Endodermal cell (in vitro differentiated cells): ENCODE data around the gene CCL3. TPM values are rescaled to one million over a fixed set of nuclear protein-coding genes. Genes with fewer than 3 reads are reported as not detected.
"Not testable (repeated sequence)": the region's sequence is repeated elsewhere in the genome, so short reads cannot be mapped to it uniquely, and the experiment has no call there.

Experiments
- DNase-seq: peaks from one replicate; pipeline ENCODE4 v3.0.0-alpha.2; 2017
- H3K27ac ChIP-seq: 2 replicates; pipeline ENCODE4 v1.5.1; 2013; ENCODE audit warnings: mild to moderate bottlenecking, low read depth, low read length, moderate library complexity
- H3K27me3 ChIP-seq: 2 replicates; pipeline ENCODE4 v1.6.1; 2013; ENCODE audit warnings: mild to moderate bottlenecking, low read length, moderate library complexity; ENCODE audit not compliant: insufficient read depth, control insufficient read depth, poor library complexity, severe bottlenecking
- H3K36me3 ChIP-seq: 2 replicates; pipeline ENCODE4 v1.7.0; 2013; ENCODE audit warnings: mild to moderate bottlenecking, low read length, moderate library complexity; ENCODE audit not compliant: control insufficient read depth, insufficient read depth
- H3K4me1 ChIP-seq: one replicate; pipeline ENCODE4 v1.7.0; 2013; ENCODE audit warnings: low read length; ENCODE audit not compliant: control insufficient read depth, insufficient read depth
- H3K4me3 ChIP-seq: 2 replicates; pipeline ENCODE4 v1.5.1; 2013; ENCODE audit warnings: mild to moderate bottlenecking, low read length, moderate library complexity
- H3K9ac ChIP-seq: 2 replicates; pipeline ENCODE4 v1.6.1; 2013; ENCODE audit warnings: mild to moderate bottlenecking, low read length, moderate library complexity; ENCODE audit not compliant: poor library complexity, severe bottlenecking; ENCODE audit errors: extremely low read depth
- H3K9me3 ChIP-seq: 2 replicates; pipeline ENCODE4 v1.6.1; 2013; ENCODE audit warnings: mild to moderate bottlenecking, low read length, moderate library complexity; ENCODE audit not compliant: control insufficient read depth
- H3K27ac Mint-ChIP-seq: 2 replicates; pipeline ENCODE4 v1.8.0; 2020; ENCODE audit warnings: mixed read lengths
- H3K27me3 Mint-ChIP-seq: 2 replicates; pipeline ENCODE4 v1.8.0; 2021; ENCODE audit warnings: mild to moderate bottlenecking, mixed read lengths; ENCODE audit not compliant: insufficient read depth
- H3K36me3 Mint-ChIP-seq: 2 replicates; pipeline ENCODE4 v1.8.0; 2020; ENCODE audit warnings: low read depth, mixed read lengths
- H3K4me1 Mint-ChIP-seq: 2 replicates; pipeline ENCODE4 v1.8.0; 2020; ENCODE audit warnings: mixed read lengths
- H3K4me3 Mint-ChIP-seq: 2 replicates; pipeline ENCODE4 v1.8.0; 2020; ENCODE audit warnings: mild to moderate bottlenecking, moderate library complexity, mixed read lengths
- H3K9me3 Mint-ChIP-seq: 2 replicates; pipeline ENCODE4 v1.8.0; 2020; ENCODE audit warnings: mild to moderate bottlenecking, mixed read lengths
- WGBS, 2 experiments: methylation state at CpG; one replicate each; pipeline versions ENCODE4 v1.1.5 to v1.1.7; 2013; ENCODE audit warnings: missing lambda C conversion rate in 2 of 2, mixed read lengths in 1 of 2; ENCODE audit not compliant: insufficient coverage in 1 of 2, insufficient read length in 1 of 2; 5-methylcytosine and 5-hydroxymethylcytosine counted together
- total RNA-seq, 2 donors: library from RNA; stranded (reverse); fragmentation: NEBNext Ultra II Directional in 1 of 2; extraction: Animal tissue kit (Norgen Biotek cat#: 25700) in 1 of 2; gene quantifications; 2 replicates in 1 of 2; 3 replicates in 1 of 2; pipeline ENCODE4 v1.2.1, GENCODE V29; 2021
- TF ChIP-seq, protein P1 (sequence below): fragments of 200-600 bp; sonication (generic); conservative IDR thresholded peaks from 2 replicates; pipeline ENCODE4 v1.5.0; 2021; ENCODE audit warnings: antibody characterized with exemption, mild to moderate bottlenecking

The CCL3 gene
- total RNA-seq, 2 donors from 2014 or later, result not detected

DNA sequence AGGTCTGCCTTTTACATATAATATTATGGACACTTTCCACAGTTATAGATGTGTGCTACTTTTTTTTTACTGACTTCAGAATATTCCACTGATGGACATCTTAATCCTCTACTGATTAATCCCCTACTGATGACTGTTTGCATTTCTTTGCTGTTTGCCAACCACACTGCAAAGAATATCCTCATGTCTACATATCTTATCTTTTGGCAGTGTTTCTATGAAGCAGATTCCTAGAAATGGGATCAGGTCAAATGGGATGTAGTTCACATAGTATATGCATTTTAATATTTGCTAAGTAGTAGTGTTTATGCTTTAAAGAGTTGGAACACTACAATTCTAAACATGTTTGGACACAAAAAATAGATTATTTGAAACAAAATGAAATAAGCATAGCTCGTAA lies 3.2 kb downstream of the CCL3 start:
- H3K36me3 Mint-ChIP-seq, result no peaks in the 10 kb centered on the region
- Histone ChIP-seq H3K27me3 (no peaks in the 10 kb centered on the region), H3K27ac (no peak overlapping the region), H3K4me1 (no peaks in the 10 kb centered on the region), H3K4me3 (no peak overlapping the region), H3K9me3 (no peaks in the 10 kb centered on the region), H3K9ac (no peak overlapping the region), H3K36me3 (no peaks in the 10 kb centered on the region)
- no peak overlapping the region for H3K27ac Mint-ChIP-seq
- WGBS, 2 experiments, result 80 to 100% methylated on average over 1 of the region's 1 CpG
- TF ChIP-seq, protein P1, sequence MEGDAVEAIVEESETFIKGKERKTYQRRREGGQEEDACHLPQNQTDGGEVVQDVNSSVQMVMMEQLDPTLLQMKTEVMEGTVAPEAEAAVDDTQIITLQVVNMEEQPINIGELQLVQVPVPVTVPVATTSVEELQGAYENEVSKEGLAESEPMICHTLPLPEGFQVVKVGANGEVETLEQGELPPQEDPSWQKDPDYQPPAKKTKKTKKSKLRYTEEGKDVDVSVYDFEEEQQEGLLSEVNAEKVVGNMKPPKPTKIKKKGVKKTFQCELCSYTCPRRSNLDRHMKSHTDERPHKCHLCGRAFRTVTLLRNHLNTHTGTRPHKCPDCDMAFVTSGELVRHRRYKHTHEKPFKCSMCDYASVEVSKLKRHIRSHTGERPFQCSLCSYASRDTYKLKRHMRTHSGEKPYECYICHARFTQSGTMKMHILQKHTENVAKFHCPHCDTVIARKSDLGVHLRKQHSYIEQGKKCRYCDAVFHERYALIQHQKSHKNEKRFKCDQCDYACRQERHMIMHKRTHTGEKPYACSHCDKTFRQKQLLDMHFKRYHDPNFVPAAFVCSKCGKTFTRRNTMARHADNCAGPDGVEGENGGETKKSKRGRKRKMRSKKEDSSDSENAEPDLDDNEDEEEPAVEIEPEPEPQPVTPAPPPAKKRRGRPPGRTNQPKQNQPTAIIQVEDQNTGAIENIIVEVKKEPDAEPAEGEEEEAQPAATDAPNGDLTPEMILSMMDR, result no peak
- no peaks in the 10 kb centered on the region for H3K9me3 Mint-ChIP-seq
- peaks cover 9% of the 10 kb centered on the region for H3K27me3 Mint-ChIP-seq
- H3K4me3 Mint-ChIP-seq, result no peak overlapping the region
- H3K4me1 Mint-ChIP-seq, result peaks cover 7% of the 10 kb centered on the region
- no peak for DNase-seq

DNA sequence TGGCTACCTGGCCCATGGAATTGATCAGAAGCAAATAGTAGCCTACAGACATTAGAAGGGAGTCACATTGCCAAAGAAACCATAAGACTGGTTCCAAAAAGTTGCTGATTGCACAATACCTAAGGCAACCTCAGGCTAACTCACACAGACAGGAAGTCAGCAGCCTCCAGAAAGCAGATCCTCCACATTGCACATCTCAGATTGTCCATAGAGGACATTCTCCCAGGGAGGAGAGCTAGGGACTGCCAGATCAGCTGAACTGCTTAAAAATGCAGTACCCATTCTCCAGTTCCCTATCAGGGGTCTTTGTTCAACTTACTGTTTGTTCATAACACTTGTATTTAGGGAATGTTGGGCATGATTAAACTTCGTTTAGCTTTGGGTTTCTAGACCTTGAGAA lies 4.2 kb downstream of the CCL3 start:
- H3K27me3 Mint-ChIP-seq, result peaks cover 9% of the 10 kb centered on the region
- no peak for DNase-seq
- H3K27ac Mint-ChIP-seq, result no peak overlapping the region

DNA sequence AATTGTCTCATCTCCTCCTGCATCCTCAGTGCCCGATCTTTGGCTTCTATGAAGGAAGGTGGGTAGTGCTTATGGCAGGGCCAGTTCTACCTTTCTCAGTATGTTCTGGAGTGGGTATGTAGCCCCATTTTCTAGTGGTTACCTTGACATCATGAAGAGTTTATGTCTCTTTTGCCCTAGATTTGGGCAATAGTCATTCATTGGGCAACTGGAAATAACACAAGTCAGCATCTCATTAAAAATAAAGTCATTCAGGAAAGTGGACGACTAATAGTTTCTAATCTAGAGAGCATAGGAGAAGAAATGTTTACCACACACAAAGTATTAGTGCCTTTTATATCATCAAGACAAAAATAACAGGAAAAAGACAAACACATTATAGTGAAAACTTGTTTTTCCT lies 6.3 kb downstream of the CCL3 start:
- not testable (repeated sequence) for H3K9me3 Mint-ChIP-seq, H3K4me1 Mint-ChIP-seq, H3K9ac ChIP-seq, H3K9me3 ChIP-seq, H3K27me3 Mint-ChIP-seq, H3K27ac Mint-ChIP-seq, H3K27ac ChIP-seq, H3K4me3 Mint-ChIP-seq, H3K36me3 Mint-ChIP-seq, H3K27me3 ChIP-seq, H3K36me3 ChIP-seq, H3K4me3 ChIP-seq, H3K4me1 ChIP-seq, DNase-seq
- WGBS, 2 experiments, result 80 to 94% methylated on average over 1 to 2 of the region's 2 CpGs

More for the DNA sequence above, 4.2 kb downstream of the CCL3 start:
- Histone ChIP-seq H3K4me1 (no peaks in the 10 kb centered on the region), H3K4me3 (no peak overlapping the region), H3K27me3 (no peaks in the 10 kb centered on the region), H3K9ac (no peak overlapping the region), H3K27ac (no peak overlapping the region), H3K9me3 (no peaks in the 10 kb centered on the region), H3K36me3 (no peaks in the 10 kb centered on the region)
- H3K36me3 Mint-ChIP-seq, result no peaks in the 10 kb centered on the region
- H3K9me3 Mint-ChIP-seq, result no peaks in the 10 kb centered on the region
- peaks cover 7% of the 10 kb centered on the region for H3K4me1 Mint-ChIP-seq
- H3K4me3 Mint-ChIP-seq, result no peak overlapping the region
- TF ChIP-seq, protein P1, result no peak
- WGBS, 2 experiments, result 85 to 88% methylated on average over 1 of the region's 1 CpG

DNA sequence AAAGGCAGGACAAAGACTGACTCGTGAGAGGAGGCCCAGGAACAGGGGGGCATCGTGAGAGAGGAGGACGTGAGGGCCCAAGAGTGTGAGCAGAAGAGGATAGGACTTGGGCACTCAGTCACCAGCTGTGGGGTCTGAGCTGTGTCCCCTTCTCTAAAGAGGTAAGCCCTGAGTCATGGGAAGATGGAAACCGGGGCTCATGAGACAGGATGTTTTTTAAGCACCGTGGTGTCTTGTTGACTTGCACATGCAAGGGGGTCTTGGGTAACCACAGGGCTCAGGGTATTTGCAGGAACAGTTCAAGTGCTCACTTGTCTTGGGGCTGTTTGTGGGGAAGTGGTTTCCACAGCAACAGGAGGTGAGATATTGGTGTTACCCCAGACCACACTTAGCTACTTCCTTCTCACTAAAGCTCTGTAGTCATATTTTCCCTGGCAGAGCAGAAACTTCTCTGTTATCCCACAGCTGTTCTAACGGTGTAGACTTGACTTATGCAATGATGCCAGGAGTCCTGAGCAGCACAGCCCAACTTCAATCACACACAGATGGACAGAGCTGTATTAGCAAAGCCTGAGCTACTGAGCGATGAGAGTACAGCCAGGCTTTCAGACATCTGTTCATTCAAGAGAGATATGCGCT lies 7.3 kb downstream of the CCL3 start:
- H3K27me3 ChIP-seq, H3K36me3 ChIP-seq, H3K36me3 Mint-ChIP-seq, H3K4me3 Mint-ChIP-seq, H3K4me1 Mint-ChIP-seq, H3K9me3 ChIP-seq, H3K4me1 ChIP-seq, H3K27ac ChIP-seq, H3K4me3 ChIP-seq, H3K27me3 Mint-ChIP-seq, H3K9ac ChIP-seq, DNase-seq, H3K9me3 Mint-ChIP-seq: not testable (repeated sequence)
- H3K27ac Mint-ChIP-seq, result peak overlapping the region; percentile 52
- WGBS, 2 experiments, result 87 to 100% methylated on average over 6 to 8 of the region's 8 CpGs

DNA sequence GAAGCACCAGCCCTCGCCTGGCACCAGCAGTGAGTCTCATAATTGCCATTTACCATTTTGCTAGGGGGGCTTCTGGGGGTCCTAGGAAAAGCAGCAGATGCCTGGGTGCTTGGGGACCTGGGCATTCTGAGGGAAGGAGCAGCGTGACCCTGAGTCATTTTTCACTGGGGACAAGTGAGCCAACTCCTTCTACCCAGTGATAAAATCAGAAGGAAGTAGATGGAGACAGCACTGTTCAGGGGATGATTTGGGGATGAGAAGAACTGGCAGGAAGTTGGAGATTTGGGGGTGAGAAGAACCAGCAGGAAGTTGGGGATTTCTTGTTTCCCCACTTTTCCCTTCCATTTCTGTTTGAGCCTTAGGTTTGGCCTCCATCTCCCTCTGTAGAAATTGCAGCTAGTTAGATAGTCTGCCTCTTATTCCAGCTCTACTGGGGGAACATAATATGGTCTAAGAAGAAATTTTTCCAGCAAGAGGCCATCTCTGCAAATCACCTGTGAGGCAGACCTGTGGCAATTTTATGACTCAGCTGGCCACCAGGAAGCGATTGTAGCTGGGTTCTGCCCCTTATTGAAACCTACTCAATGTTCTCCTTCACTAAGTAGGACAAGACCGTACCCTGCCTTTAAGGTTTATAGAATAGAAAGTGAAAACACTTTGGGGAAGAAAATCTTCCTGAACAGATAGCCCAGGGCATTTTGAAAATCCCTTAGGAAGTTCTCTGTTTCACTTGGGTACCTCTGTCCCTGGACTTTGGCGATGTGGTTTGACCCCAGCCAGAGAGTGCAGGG lies 8.1 kb downstream of the CCL3 start:
- not testable (repeated sequence) for DNase-seq, H3K4me3 Mint-ChIP-seq, H3K4me1 Mint-ChIP-seq, H3K36me3 Mint-ChIP-seq, H3K9me3 Mint-ChIP-seq, H3K36me3 ChIP-seq, H3K4me1 ChIP-seq, H3K27ac ChIP-seq, H3K9ac ChIP-seq, H3K9me3 ChIP-seq, H3K27me3 Mint-ChIP-seq, H3K27me3 ChIP-seq, H3K4me3 ChIP-seq
- 87% methylated on average over 4 of the region's 5 CpGs; no CpG with 5 or more reads in 1 of the 2 experiments for WGBS, 2 experiments
- H3K27ac Mint-ChIP-seq, result peak overlapping the region; percentile 52
